Naive B cell (primary cell): ENCODE measurements around the gene DIP2A. TPM values are rescaled to one million over a fixed set of nuclear protein-coding genes. Genes with fewer than 3 reads are reported as not detected.

Source experiments
- ATAC-seq, 2 donors: fragments of 150-1000 bp; cut with Tn5 transposase; 2 replicates each; pipeline ENCODE4 v1.10.0; 2021; ENCODE audit warnings: low read depth in 2 of 2, mild to moderate bottlenecking in 2 of 2, moderate library complexity in 2 of 2
- DNase-seq: peaks from one replicate; pipeline ENCODE4 v3.0.0; 2022
- H3K27ac Mint-ChIP-seq, 6 donors: one replicate each; pipeline ENCODE4 v1.8.0; 2020 to 2022; ENCODE audit warnings: mild to moderate bottlenecking in 6 of 6, mixed read lengths in 6 of 6, moderate library complexity in 5 of 6, inconsistent platforms in 2 of 6
- H3K27me3 Mint-ChIP-seq, 3 donors: one replicate each; pipeline ENCODE4 v1.8.0; 2021 to 2022; ENCODE audit warnings: mixed read lengths in 3 of 3, mild to moderate bottlenecking in 1 of 3
- H3K36me3 Mint-ChIP-seq, 2 donors: one replicate each; pipeline ENCODE4 v1.8.0; 2020 to 2022; ENCODE audit warnings: mixed read lengths in 2 of 2, inconsistent platforms in 1 of 2, mild to moderate bottlenecking in 1 of 2
- H3K4me1 Mint-ChIP-seq, 3 donors: one replicate each; pipeline ENCODE4 v1.8.0; 2020 to 2022; ENCODE audit warnings: mixed read lengths in 3 of 3, inconsistent platforms in 1 of 3, mild to moderate bottlenecking in 1 of 3, moderate library complexity in 1 of 3
- H3K4me3 Mint-ChIP-seq, 8 donors: one replicate each; pipeline ENCODE4 v1.8.0; 2020 to 2022; ENCODE audit warnings: mild to moderate bottlenecking in 8 of 8, mixed read lengths in 8 of 8, moderate library complexity in 8 of 8, inconsistent platforms in 2 of 8
- H3K9me3 Mint-ChIP-seq, 7 donors: one replicate each; pipeline ENCODE4 v1.8.0; 2020 to 2022; ENCODE audit warnings: mixed read lengths in 7 of 7, mild to moderate bottlenecking in 5 of 7, inconsistent platforms in 2 of 7, moderate library complexity in 1 of 7
- polyA plus RNA-seq, 6 donors: library from polyadenylated mRNA; unstranded; fragments of 300-500 nt; fragmentation: Illumina TruSeq; gene quantifications; one replicate each; pipeline ENCODE4 v1.2.3, GENCODE V29; 2021; ENCODE audit warnings: low read depth in 6 of 6

Gene DIP2A
- polyA plus RNA-seq, 6 donors from 2014 or later = 0.34 to 12.4 (median 7.3) TPM

GRCh38 chr21:46594276-46594675, 135.6 kb downstream of the DIP2A start:
- Mint-ChIP-seq H3K27me3 (peaks cover 0 to 11% (median 0%) of the 10 kb centered on the region in 3 donors), H3K9me3 (peaks cover 0 to 62% (median 39%) of the 10 kb centered on the region in 7 donors), H3K27ac (no peak overlapping the region), H3K4me3 (no peak overlapping the region), H3K36me3 (peaks cover 6 to 8% of the 10 kb centered on the region in 2 donors), H3K4me1 (no peaks in the 10 kb centered on the region)
- ATAC-seq (no peak), DNase-seq (no peak)

- Mint-ChIP-seq H3K4me1 (no peaks in the 10 kb centered on the region), H3K27me3 (peaks cover 0 to 7% (median 0%) of the 10 kb centered on the region in 3 donors), H3K36me3 (peaks cover 0 to 6% of the 10 kb centered on the region in 2 donors), H3K4me3 (no peak overlapping the region), H3K9me3 (peaks cover 0 to 43% (median 26%) of the 10 kb centered on the region in 7 donors), H3K27ac (no peak overlapping the region)
- ATAC-seq (no peak), DNase-seq (no peak)
Measured at GRCh38 chr21:46596201-46596600, 137.5 kb downstream of the DIP2A start.

- no peak for ATAC-seq
- no peak for DNase-seq
- Mint-ChIP-seq H3K27me3 (peaks cover 0 to 7% (median 0%) of the 10 kb centered on the region in 3 donors), H3K36me3 (no peaks in the 10 kb centered on the region), H3K4me1 (no peaks in the 10 kb centered on the region), H3K9me3 (peaks cover 0 to 35% (median 19%) of the 10 kb centered on the region in 7 donors), H3K27ac (no peak overlapping the region), H3K4me3 (no peak overlapping the region)
Measured at GRCh38 chr21:46597031-46597430, 138.3 kb downstream of the DIP2A start.

GRCh38 chr21:46597896-46598343, 139.2 kb downstream of the DIP2A start:
- Mint-ChIP-seq H3K4me1 (no peaks in the 10 kb centered on the region), H3K27ac (no peak overlapping the region), H3K9me3 (peaks cover 0 to 27% (median 15%) of the 10 kb centered on the region in 7 donors), H3K36me3 (no peaks in the 10 kb centered on the region), H3K4me3 (no peak overlapping the region), H3K27me3 (peaks cover 0 to 3% (median 0%) of the 10 kb centered on the region in 3 donors)
- DNase-seq (no peak), ATAC-seq (no peak)

- no peak overlapping the region for H3K27ac Mint-ChIP-seq
- peaks cover 0 to 17% (median 7%) of the 10 kb centered on the region in 7 donors for H3K9me3 Mint-ChIP-seq
- no peak overlapping the region for H3K4me3 Mint-ChIP-seq
- DNase-seq = no peak
- no peaks in the 10 kb centered on the region for H3K36me3 Mint-ChIP-seq
- ATAC-seq = no peak
- H3K27me3 Mint-ChIP-seq = no peaks in the 10 kb centered on the region
- no peaks in the 10 kb centered on the region for H3K4me1 Mint-ChIP-seq
Measured at GRCh38 chr21:46598581-46599572, 140.2 kb downstream of the DIP2A start.

- Mint-ChIP-seq H3K27me3 (no peaks in the 10 kb centered on the region), H3K4me1 (peaks cover 0 to 3% (median 0%) of the 10 kb centered on the region in 3 donors), H3K4me3 (no peak overlapping the region), H3K27ac (no peak overlapping the region), H3K9me3 (peaks cover 0 to 4% (median 2%) of the 10 kb centered on the region in 7 donors), H3K36me3 (no peaks in the 10 kb centered on the region)
- DNase-seq (no peak), ATAC-seq (no peak)
Measured at GRCh38 chr21:46600305-46600704, 141.6 kb downstream of the DIP2A start.

GRCh38 chr21:46600978-46601377, 142.3 kb downstream of the DIP2A start:
- ATAC-seq = no peak
- Mint-ChIP-seq H3K27ac (no peak overlapping the region), H3K4me3 (no peak overlapping the region), H3K4me1 (peaks cover 2 to 6% (median 3%) of the 10 kb centered on the region in 3 donors), H3K36me3 (no peaks in the 10 kb centered on the region), H3K27me3 (no peaks in the 10 kb centered on the region), H3K9me3 (no peaks in the 10 kb centered on the region)
- DNase-seq = no peak

- peaks cover 10 to 15% (median 14%) of the 10 kb centered on the region in 3 donors for H3K4me1 Mint-ChIP-seq
- ATAC-seq = no peak
- H3K27ac Mint-ChIP-seq = no peak overlapping the region
- no peaks in the 10 kb centered on the region for H3K27me3 Mint-ChIP-seq
- no peaks in the 10 kb centered on the region for H3K9me3 Mint-ChIP-seq
- DNase-seq = no peak
- no peaks in the 10 kb centered on the region for H3K36me3 Mint-ChIP-seq
- H3K4me3 Mint-ChIP-seq = no peak overlapping the region
Measured at GRCh38 chr21:46603228-46603627, 144.5 kb downstream of the DIP2A start.

- Mint-ChIP-seq H3K36me3 (peaks cover 0 to 1% of the 10 kb centered on the region in 2 donors), H3K9me3 (peaks cover 0 to 2% (median 0%) of the 10 kb centered on the region in 7 donors), H3K4me3 (no peak overlapping the region), H3K27me3 (peaks cover 0 to 1% (median 0%) of the 10 kb centered on the region in 3 donors), H3K27ac (no peak overlapping the region), H3K4me1 (peaks cover 10 to 15% (median 14%) of the 10 kb centered on the region in 3 donors)
- ATAC-seq = no peak
- no peak for DNase-seq
Measured at GRCh38 chr21:46604329-46604974, 145.8 kb downstream of the DIP2A start.

GRCh38 chr21:46604975-46605766, 146.5 kb downstream of the DIP2A start, which contains the start of gene S100B:
TSS of gene S100B (minus strand) at chr21:46605082. CDS start at chr21:46602415, 2,667 bp downstream.
- Mint-ChIP-seq H3K9me3 (peaks cover 0 to 5% (median 0%) of the 10 kb centered on the region in 7 donors), H3K4me3 (peak within 1 kb of the TSS in 1 of 8 donors; percentile 74), H3K36me3 (peaks cover 0 to 8% of the 10 kb centered on the region in 2 donors), H3K27ac (peak within 1 kb of the TSS in 1 of 6 donors; percentile 65), H3K27me3 (peaks cover 0 to 8% (median 0%) of the 10 kb centered on the region in 3 donors), H3K4me1 (peaks cover 10 to 15% (median 14%) of the 10 kb centered on the region in 3 donors)
- DNase-seq (no peak), ATAC-seq (no peak)

GRCh38 chr21:46605767-46606426, 147.2 kb downstream of the DIP2A start:
- DNase-seq (peak; percentile 21), ATAC-seq (peak; percentile 97 to 100)
- Mint-ChIP-seq H3K27ac (peak overlapping the region in 3 of 6 donors; percentile 24 to 65 (median 54)), H3K9me3 (peaks cover 0 to 10% (median 3%) of the 10 kb centered on the region in 7 donors), H3K27me3 (peaks cover 0 to 10% (median 0%) of the 10 kb centered on the region in 3 donors), H3K4me3 (peak overlapping the region in 1 of 8 donors; percentile 74), H3K36me3 (peaks cover 3 to 14% of the 10 kb centered on the region in 2 donors), H3K4me1 (peaks cover 10 to 15% (median 14%) of the 10 kb centered on the region in 3 donors)

- no peak for DNase-seq
- peak overlapping the region in 1 of 8 donors; percentile 15 for H3K4me3 Mint-ChIP-seq
- ATAC-seq = peak in 1 of 2 donors; percentile 17
- peaks cover 4 to 14% of the 10 kb centered on the region in 2 donors for H3K36me3 Mint-ChIP-seq
- peak overlapping the region in 1 of 6 donors; percentile 65 for H3K27ac Mint-ChIP-seq
- H3K27me3 Mint-ChIP-seq = peaks cover 0 to 10% (median 0%) of the 10 kb centered on the region in 3 donors
- H3K4me1 Mint-ChIP-seq = peaks cover 10 to 15% (median 14%) of the 10 kb centered on the region in 3 donors
- H3K9me3 Mint-ChIP-seq = peaks cover 0 to 13% (median 5%) of the 10 kb centered on the region in 7 donors
Measured at GRCh38 chr21:46606427-46606813, 147.7 kb downstream of the DIP2A start.
